Esophagus muscularis mucosa (tissue), 4 donors: ENCODE data around the gene FNDC11. TPM values are rescaled to one million over a fixed set of nuclear protein-coding genes. Genes with fewer than 3 reads are reported as not detected.

Experiments used
- DNase-seq: peaks from one replicate; pipeline ENCODE4 v3.0.0-alpha.2; 2017; ENCODE audit errors: extremely low spot score
- H3K27ac ChIP-seq, 4 donors: fragments of 200-600 bp; sonication (generic); replicated peaks in 1 of 4; 1 replicate in 3 of 4; 2 replicates in 1 of 4; pipeline ENCODE4 v1.5.1; 2016 to 2019; ENCODE audit warnings: mild to moderate bottlenecking in 1 of 4
- H3K27me3 ChIP-seq, 4 donors: fragments of 200-600 bp; sonication (generic); one replicate each; pipeline versions ENCODE4 v1.5.1 to v1.6.0; 2016 to 2019
- H3K36me3 ChIP-seq, 4 donors: fragments of 200-600 bp; sonication (generic); one replicate each; pipeline ENCODE4 v1.5.1; 2016 to 2019
- H3K4me1 ChIP-seq, 4 donors: fragments of 200-600 bp; sonication (generic); one replicate each; pipeline ENCODE4 v1.5.1; 2016 to 2019
- H3K4me3 ChIP-seq, 4 donors: fragments of 200-600 bp; sonication (generic); 1 replicate in 2 of 4; 2 replicates in 2 of 4; pipeline ENCODE4 v1.5.1; 2016 to 2019; ENCODE audit warnings: mild to moderate bottlenecking in 4 of 4, moderate library complexity in 1 of 4
- H3K9me3 ChIP-seq, 4 donors: fragments of 200-600 bp; sonication (generic); 1 replicate in 3 of 4; 2 replicates in 1 of 4; pipeline ENCODE4 v1.5.1; 2016 to 2019
- CTCF ChIP-seq, 3 experiments: fragments of 200-600 bp in 2 of 3; fragments of 450-650 bp in 1 of 3; sonication (generic) in 2 of 3; IDR thresholded peaks; one replicate each; pipeline ENCODE4 v1.5.1; 2017 to 2019; ENCODE audit warnings: antibody characterized with exemption in 3 of 3, mild to moderate bottlenecking in 2 of 3, moderate library complexity in 1 of 3
- EP300 ChIP-seq: sonication (generic); formaldehyde crosslinking; IDR thresholded peaks from one replicate; pipeline ENCODE4 v1.6.1; 2017; ENCODE audit warnings: antibody characterized with exemption
- POLR2A ChIP-seq: fragments of 450-650 bp; IDR thresholded peaks from one replicate; pipeline ENCODE4 v1.6.1; 2017; ENCODE audit warnings: antibody characterized with exemption, moderate library complexity, mild to moderate bottlenecking, low read depth
- POLR2AphosphoS5 ChIP-seq, 2 donors: sonication (generic); formaldehyde crosslinking; IDR thresholded peaks; one replicate each; pipeline ENCODE4 v1.6.1; 2017; ENCODE audit warnings: antibody characterized with exemption in 2 of 2
- WGBS: methylation state at CpG from one replicate; pipeline ENCODE4 v1.1.5; 2018; 5-methylcytosine and 5-hydroxymethylcytosine counted together
- intact Hi-C: fragments of 100-400 bp; cut with DNase I; formaldehyde crosslinking; loops from one replicate; pipeline ENCODE4 v1.15.1; 2023
- total RNA-seq, 4 donors: library from RNA; depleted of rRNA; stranded (reverse); fragments of >200 nt; gene quantifications; one replicate each; pipeline versions ENCODE4 v1.1.0 to v1.2.1, GENCODE V29; 2016

Gene FNDC11
- total RNA-seq, 4 donors from 2014 or later: 0.23 to 0.83 (median 0.44) TPM

- DNase-seq: no peak
- TF ChIP-seq CTCF (IDR thresholded peaks at IDR 0.05): no peak
- no peak for TF ChIP-seq EP300
- TF ChIP-seq POLR2A: no peak
- no peak for TF ChIP-seq POLR2AphosphoS5 (IDR thresholded peaks at IDR 0.05)
- Histone ChIP-seq H3K9me3 (no peaks in the 10 kb centered on the region), H3K36me3 (no peaks in the 10 kb centered on the region), H3K4me3 (no peak within 1 kb of the TSS), H3K27ac (no peak within 1 kb of the TSS), H3K27me3 (peaks cover 0 to 76% (median 15%) of the 10 kb centered on the region in 4 donors), H3K4me1 (peaks cover 0 to 8% (median 4%) of the 10 kb centered on the region in 4 donors)
- WGBS: 72% methylated on average over 6 of the region's 35 CpGs
- intact Hi-C loops: no loop called here
These were observed 6.1 kb upstream of the FNDC11 start, which contains the start of gene SRMS for GRCh38 chr20:63547725-63548480. SRMS (minus strand) TSS chr20:63547749; CDS start chr20:63547463, 286 bp downstream.

GRCh38 chr20:63548542-63548941 lies 5.4 kb upstream of the FNDC11 start:
- Histone ChIP-seq H3K4me3 (no peak overlapping the region), H3K4me1 (peaks cover 1 to 14% (median 11%) of the 10 kb centered on the region in 4 donors), H3K9me3 (no peaks in the 10 kb centered on the region), H3K36me3 (no peaks in the 10 kb centered on the region), H3K27ac (no peak overlapping the region), H3K27me3 (peaks cover 0 to 83% (median 20%) of the 10 kb centered on the region in 4 donors)
- no peak for DNase-seq
- WGBS: 31% methylated on average over 10 of the region's 11 CpGs
- TF ChIP-seq CTCF (IDR thresholded peaks at IDR 0.05) (no peak), POLR2A (no peak)
- intact Hi-C loops: no loop called here

- Histone ChIP-seq H3K4me3 (no peak overlapping the region), H3K27me3 (peaks cover 0 to 87% (median 25%) of the 10 kb centered on the region in 4 donors), H3K4me1 (peaks cover 6 to 19% (median 15%) of the 10 kb centered on the region in 4 donors), H3K9me3 (no peaks in the 10 kb centered on the region), H3K36me3 (no peaks in the 10 kb centered on the region), H3K27ac (no peak overlapping the region)
- intact Hi-C loops: no loop called here
- WGBS: 14% methylated on average over 16 of the region's 25 CpGs
- no peak for DNase-seq
- TF ChIP-seq EP300 (no peak), POLR2AphosphoS5 (IDR thresholded peaks at IDR 0.05) (no peak), CTCF (IDR thresholded peaks at IDR 0.05) (no peak), POLR2A (no peak)
These were observed 4.9 kb upstream of the FNDC11 start for GRCh38 chr20:63549019-63549418.

- H3K27me3 ChIP-seq: peaks cover 0 to 90% (median 26%) of the 10 kb centered on the region in 4 donors
- 88% methylated on average over 18 of the region's 18 CpGs for WGBS
- no peak for TF ChIP-seq EP300
- TF ChIP-seq CTCF (IDR thresholded peaks at IDR 0.05): no peak
- TF ChIP-seq POLR2AphosphoS5 (IDR thresholded peaks at IDR 0.05): no peak
- no peak for TF ChIP-seq POLR2A
These were observed 4.2 kb upstream of the FNDC11 start for GRCh38 chr20:63549679-63550282.

More at GRCh38 chr20:63549679-63550282, 4.2 kb upstream of the FNDC11 start:
- DNase-seq: no peak
- no peaks in the 10 kb centered on the region for H3K9me3 ChIP-seq
- H3K4me3 ChIP-seq: no peak overlapping the region
- no peaks in the 10 kb centered on the region for H3K36me3 ChIP-seq
- peaks cover 12 to 26% (median 22%) of the 10 kb centered on the region in 4 donors for H3K4me1 ChIP-seq
- H3K27ac ChIP-seq: no peak overlapping the region
- intact Hi-C loops: no loop called here
